Heart left ventricle (tissue), 13 donors: ENCODE results near the gene CRISPLD2.

Experiments used
- POLR2A ChIP-seq, 2 donors: fragments of 450-650 bp; IDR thresholded peaks; one replicate each; pipeline ENCODE4 v1.6.1; 2017; ENCODE audit warnings: antibody characterized with exemption in 2 of 2, mild to moderate bottlenecking in 2 of 2, moderate library complexity in 2 of 2
- TF ChIP-seq, protein P1 (sequence below), 12 donors: fragments of 200-600 bp; sonication (generic) in 4 of 12; IDR thresholded peaks; one replicate each; pipeline versions ENCODE4 v1.5.0 to v1.8.0; 2018 to 2022; ENCODE audit warnings: antibody characterized with exemption in 12 of 12, mild to moderate bottlenecking in 5 of 12
- donor health status: ischemic (EF 13 %, LVEDD 7.1; RV severe dilation, severe dysfunction).
- donor health status: DM: no; HTN: yes; CAD: no.
- donor health status: DM: no; HTN: no; CAD: no.
- donor health status: ischemic (EF 25% LVEDD 6.9; RV normal size, moderate dysfunction).
- donor health status: ischemic (EF 25% LVEDD 5.7; RV mildly dilated, moderate dysfunction).
- donor health status: ischemic (EF 35%, LVEDD 5.7; RV mildly dilated, moderate dysfunction).
- donor health status: nonischemic (EF 11% LVEDD 7.7; RV severe dilation, severe dysfunction).
- donor health status: DM: yes; HTN: yes; CAD: no.
- donor health status: PGD.
- donor health status: ischemic (EF 29% LVEDD 5.4; RV normal size, mild dysfunction).
- donor health status: nonischemic (EF 23%, LVEDD 6.1; RV moderate dilation, normal function).

DNA sequence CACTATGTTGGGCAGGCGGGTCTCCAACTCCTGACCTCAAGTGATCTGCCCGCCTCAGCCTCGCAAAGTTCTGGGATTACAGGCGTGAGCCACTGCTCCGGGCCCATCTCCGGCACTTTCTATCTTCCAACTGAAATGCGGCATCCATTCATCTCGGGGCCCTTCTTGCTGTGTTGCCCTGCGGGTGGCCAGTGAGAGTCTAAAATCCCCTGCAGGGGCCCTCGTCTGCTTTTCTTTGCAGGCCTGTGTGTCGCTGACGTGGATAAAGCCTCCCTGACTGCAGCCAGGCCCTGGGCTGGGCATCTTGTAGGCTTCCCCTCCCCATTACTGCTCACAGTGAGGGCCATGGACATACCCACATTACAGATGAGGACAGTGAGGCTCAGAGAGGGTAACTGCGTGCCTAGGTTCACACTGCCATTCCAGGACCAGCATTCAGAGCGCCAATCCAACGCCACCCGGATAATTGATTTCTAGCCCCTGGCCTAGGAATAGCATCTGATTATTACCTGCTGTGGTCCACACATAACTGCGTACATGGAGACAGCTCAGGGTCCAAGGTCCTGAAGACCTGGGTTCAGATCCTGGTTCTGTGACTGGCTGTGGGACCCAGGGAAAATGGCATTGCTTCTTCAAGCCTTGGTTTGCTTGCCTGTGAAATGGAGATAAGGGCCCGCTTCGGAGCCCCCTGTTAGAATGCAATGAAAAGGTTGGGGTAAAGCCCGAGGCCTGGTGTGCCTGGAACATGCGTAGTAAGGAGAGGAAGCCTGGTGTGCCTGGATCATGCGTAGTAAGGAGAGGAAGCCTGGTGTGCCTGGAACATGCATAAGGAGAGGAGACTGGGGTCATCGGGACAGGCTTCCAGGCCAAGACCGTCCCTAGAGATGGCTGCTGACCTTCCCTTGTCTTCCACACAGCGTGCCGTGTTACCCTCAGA, 25.0 kb downstream of the CRISPLD2 start:
- TF ChIP-seq, protein P1, sequence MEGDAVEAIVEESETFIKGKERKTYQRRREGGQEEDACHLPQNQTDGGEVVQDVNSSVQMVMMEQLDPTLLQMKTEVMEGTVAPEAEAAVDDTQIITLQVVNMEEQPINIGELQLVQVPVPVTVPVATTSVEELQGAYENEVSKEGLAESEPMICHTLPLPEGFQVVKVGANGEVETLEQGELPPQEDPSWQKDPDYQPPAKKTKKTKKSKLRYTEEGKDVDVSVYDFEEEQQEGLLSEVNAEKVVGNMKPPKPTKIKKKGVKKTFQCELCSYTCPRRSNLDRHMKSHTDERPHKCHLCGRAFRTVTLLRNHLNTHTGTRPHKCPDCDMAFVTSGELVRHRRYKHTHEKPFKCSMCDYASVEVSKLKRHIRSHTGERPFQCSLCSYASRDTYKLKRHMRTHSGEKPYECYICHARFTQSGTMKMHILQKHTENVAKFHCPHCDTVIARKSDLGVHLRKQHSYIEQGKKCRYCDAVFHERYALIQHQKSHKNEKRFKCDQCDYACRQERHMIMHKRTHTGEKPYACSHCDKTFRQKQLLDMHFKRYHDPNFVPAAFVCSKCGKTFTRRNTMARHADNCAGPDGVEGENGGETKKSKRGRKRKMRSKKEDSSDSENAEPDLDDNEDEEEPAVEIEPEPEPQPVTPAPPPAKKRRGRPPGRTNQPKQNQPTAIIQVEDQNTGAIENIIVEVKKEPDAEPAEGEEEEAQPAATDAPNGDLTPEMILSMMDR (IDR thresholded peaks at IDR 0.05), result no peak
- no peak for TF ChIP-seq POLR2A (IDR thresholded peaks at IDR 0.05)
